BE2C (cell line): ENCODE data around the gene KIF1B.

Experiments
- DNase-seq: peaks from one replicate; pipeline ENCODE4 v3.0.0-alpha.2; 2020
- H3K27me3 ChIP-seq: fragments of 250-450 bp; sonication (Bioruptor Pico); 2 replicates; pipeline ENCODE4 v1.5.1; 2020; ENCODE audit warnings: mild to moderate bottlenecking
- H3K36me3 ChIP-seq: fragments of 250-450 bp; sonication (Bioruptor Pico); 2 replicates; pipeline ENCODE4 v1.5.1; 2020; ENCODE audit warnings: mild to moderate bottlenecking
- H3K4me1 ChIP-seq: fragments of 250-450 bp; sonication (Bioruptor Pico); 2 replicates; pipeline ENCODE4 v1.5.1; 2020
- H3K4me3 ChIP-seq: 2 replicates; pipeline ENCODE4 v1.5.1; 2011; ENCODE audit warnings: low read depth, low read length
- H3K9me3 ChIP-seq: fragments of 250-450 bp; sonication (Bioruptor Pico); 2 replicates; pipeline ENCODE4 v1.5.1; 2020
- CTCF ChIP-seq: IDR thresholded peaks from 2 replicates; pipeline ENCODE4 v1.5.1; 2012; ENCODE audit warnings: mild to moderate bottlenecking, low read depth, low read length

The KIF1B gene

GRCh38 chr1:10179406-10180091 lies 30.8 kb upstream of the KIF1B start:
- no peaks in the 10 kb centered on the region for H3K36me3 ChIP-seq

GRCh38 chr1:10181154-10181553 lies 29.2 kb upstream of the KIF1B start:
- Histone ChIP-seq H3K4me3 (no peak overlapping the region), H3K27me3 (no peaks in the 10 kb centered on the region), H3K36me3 (no peaks in the 10 kb centered on the region), H3K9me3 (no peaks in the 10 kb centered on the region), H3K4me1 (no peaks in the 10 kb centered on the region)
- no peak for TF ChIP-seq CTCF
- DNase-seq, result no peak

More at GRCh38 chr1:10179406-10180091, 30.8 kb upstream of the KIF1B start:
- H3K27me3 ChIP-seq, result no peaks in the 10 kb centered on the region
- H3K4me3 ChIP-seq, result no peak overlapping the region
- no peaks in the 10 kb centered on the region for H3K9me3 ChIP-seq
- H3K4me1 ChIP-seq, result no peaks in the 10 kb centered on the region
- TF ChIP-seq CTCF, result no peak
- no peak for DNase-seq

- H3K4me3 ChIP-seq, result no peak overlapping the region
- no peaks in the 10 kb centered on the region for H3K27me3 ChIP-seq
- TF ChIP-seq CTCF, result no peak
- H3K36me3 ChIP-seq, result no peaks in the 10 kb centered on the region
- H3K4me1 ChIP-seq, result no peaks in the 10 kb centered on the region
- no peak for DNase-seq
- no peaks in the 10 kb centered on the region for H3K9me3 ChIP-seq
Measured at GRCh38 chr1:10185759-10186158, 24.6 kb upstream of the KIF1B start.

GRCh38 chr1:10186331-10187025 lies 23.9 kb upstream of the KIF1B start:
- Histone ChIP-seq H3K36me3 (no peaks in the 10 kb centered on the region), H3K9me3 (no peaks in the 10 kb centered on the region), H3K27me3 (no peaks in the 10 kb centered on the region), H3K4me1 (no peaks in the 10 kb centered on the region), H3K4me3 (no peak overlapping the region)
- TF ChIP-seq CTCF, result no peak
- no peak for DNase-seq

GRCh38 chr1:10187026-10187334 lies 23.4 kb upstream of the KIF1B start:
- no peak overlapping the region for H3K4me3 ChIP-seq
- no peak for DNase-seq
- no peaks in the 10 kb centered on the region for H3K27me3 ChIP-seq
- no peaks in the 10 kb centered on the region for H3K9me3 ChIP-seq
- H3K4me1 ChIP-seq, result no peaks in the 10 kb centered on the region
- no peaks in the 10 kb centered on the region for H3K36me3 ChIP-seq
- TF ChIP-seq CTCF, result no peak

GRCh38 chr1:10188133-10188650 lies 22.2 kb upstream of the KIF1B start:
- H3K27me3 ChIP-seq, result no peaks in the 10 kb centered on the region
- DNase-seq, result no peak
- TF ChIP-seq CTCF, result no peak
- H3K9me3 ChIP-seq, result no peaks in the 10 kb centered on the region
- H3K4me1 ChIP-seq, result no peaks in the 10 kb centered on the region
- H3K36me3 ChIP-seq, result no peaks in the 10 kb centered on the region
- no peak overlapping the region for H3K4me3 ChIP-seq
